HCT116 (cell line): ENCODE data around the gene NAPA.

Experiments used
- CEBPB ChIP-seq: IDR thresholded peaks from 2 replicates; pipeline ENCODE4 v1.6.1; 2012; ENCODE audit warnings: low read depth
- CTCF ChIP-seq, 3 experiments: fragments of 200-600 bp in 1 of 3; sonication (generic) in 1 of 3; IDR thresholded peaks in 2 of 3; conservative IDR thresholded peaks in 1 of 3; 2 replicates each; pipeline ENCODE4 v1.5.1; 2012 to 2017; ENCODE audit warnings: low read depth in 2 of 3, low read length in 2 of 3, antibody characterized with exemption in 1 of 3, borderline replicate concordance in 1 of 3, control low read depth in 1 of 3, mild to moderate bottlenecking in 1 of 3, mixed read lengths in 1 of 3, mixed run types in 1 of 3, moderate library complexity in 1 of 3; ENCODE audit not compliant: insufficient read depth in 1 of 3
- EGR1 ChIP-seq: IDR thresholded peaks from 2 replicates; pipeline ENCODE4 v1.6.1; 2012; ENCODE audit warnings: low read depth
- ELF1 ChIP-seq: IDR thresholded peaks from 2 replicates; pipeline ENCODE4 v1.6.1; 2012; ENCODE audit warnings: low read depth, borderline replicate concordance
- EZH2 ChIP-seq: fragments of 200-600 bp; sonication (generic); IDR thresholded peaks from 2 replicates; pipeline ENCODE4 v1.6.1; 2017; ENCODE audit warnings: antibody characterized with exemption, mixed run types
- POLR2A ChIP-seq: IDR thresholded peaks from 2 replicates; pipeline ENCODE4 v1.7.0; 2011; ENCODE audit warnings: borderline replicate concordance; ENCODE audit not compliant: insufficient read depth, insufficient read length; ENCODE audit errors: extremely low read depth
- POLR2AphosphoS5 ChIP-seq: IDR thresholded peaks from 2 replicates; pipeline ENCODE4 v1.6.1; 2011; ENCODE audit warnings: mild to moderate bottlenecking, low read depth, low read length, moderate library complexity
- REST ChIP-seq: IDR thresholded peaks from 2 replicates; pipeline ENCODE4 v1.6.1; 2012; ENCODE audit warnings: low read depth
- SIN3A ChIP-seq: IDR thresholded peaks from 2 replicates; pipeline ENCODE4 v1.6.1; 2012; ENCODE audit warnings: low read depth
- SRF ChIP-seq: IDR thresholded peaks from 2 replicates; pipeline ENCODE4 v1.6.1; 2012; ENCODE audit warnings: low read depth
- YY1 ChIP-seq: IDR thresholded peaks from 2 replicates; pipeline ENCODE4 v1.6.1; 2011; ENCODE audit warnings: low read length, low read depth, moderate library complexity, mild to moderate bottlenecking; ENCODE audit not compliant: insufficient replicate concordance; ENCODE audit errors: extremely low read depth
- ZBTB33 ChIP-seq: IDR thresholded peaks from 2 replicates; pipeline ENCODE4 v1.6.1; 2011; ENCODE audit warnings: mild to moderate bottlenecking, low read length, moderate library complexity; ENCODE audit not compliant: insufficient replicate concordance; ENCODE audit errors: extremely low read depth
- ZFX ChIP-seq: fragments of 450-650 bp; IDR thresholded peaks from 2 replicates; pipeline ENCODE4 v1.6.1; 2017
- ZNF274 ChIP-seq: fragments of 200-500 bp; sonication (Bioruptor generic); IDR thresholded peaks from 2 replicates; pipeline ENCODE4 v1.6.1; 2014; ENCODE audit warnings: mild to moderate bottlenecking, low read depth, low read length, inconsistent platforms

GRCh38 chr19:47526798-47527197 lies 11.9 kb upstream of the NAPA start:
- TF ChIP-seq CTCF (IDR thresholded peaks at IDR 0.05 in 2 of 3, conservative IDR thresholded peaks at IDR 0.05 in 1 of 3; ENCODE audit: borderline replicate concordance in 1 of 3, insufficient read depth in 1 of 3, low read depth in 2 of 3, low read length in 2 of 3) (no peak), POLR2AphosphoS5 (no peak), ZNF274 (no peak), ZBTB33 (no peak), REST (no peak), ELF1 (no peak), CEBPB (no peak), EGR1 (no peak), YY1 (no peak), POLR2A (no peak), ZFX (no peak), SRF (no peak), EZH2 (no peak), SIN3A (no peak)
